CD4-positive, alpha-beta T cell treated with Interleukin-17A for 4 hours (primary cell): ENCODE results near the gene ID1.
"Not testable (repeated sequence)": the region's sequence is repeated elsewhere in the genome, so short reads cannot be mapped to it uniquely, and the experiment has no call there.

Experiments
- DNase-seq: peaks from one replicate; pipeline ENCODE4 v3.0.0-alpha.2; 2020; ENCODE audit warnings: mixed read lengths

Gene ID1

GRCh38 chr20:31573555-31574321 lies 31.4 kb upstream of the ID1 start:
- no peak for DNase-seq

- not testable (repeated sequence) for DNase-seq
Observed at GRCh38 chr20:31574986-31575385, 30.1 kb upstream of the ID1 start.

- DNase-seq = no peak
Observed at GRCh38 chr20:31576751-31577150, 28.3 kb upstream of the ID1 start.

GRCh38 chr20:31577194-31577593 lies 27.9 kb upstream of the ID1 start:
- no peak for DNase-seq

GRCh38 chr20:31578448-31579138 lies 26.5 kb upstream of the ID1 start:
- no peak for DNase-seq

- DNase-seq = no peak
Observed at GRCh38 chr20:31579245-31579644, 25.8 kb upstream of the ID1 start.

GRCh38 chr20:31579941-31580651 lies 25.0 kb upstream of the ID1 start:
- not testable (repeated sequence) for DNase-seq

- no peak for DNase-seq
Observed at GRCh38 chr20:31580706-31581105, 24.4 kb upstream of the ID1 start.

GRCh38 chr20:31581391-31581790 lies 23.7 kb upstream of the ID1 start:
- DNase-seq = no peak

GRCh38 chr20:31587545-31588389 lies 17.3 kb upstream of the ID1 start:
- DNase-seq = peak; percentile 26

GRCh38 chr20:31590717-31591225 lies 14.3 kb upstream of the ID1 start:
- no peak for DNase-seq

- no peak for DNase-seq
Observed at GRCh38 chr20:31593221-31594001, 11.7 kb upstream of the ID1 start.

- DNase-seq = no peak
Observed at GRCh38 chr20:31594002-31594557, 11.0 kb upstream of the ID1 start.

- DNase-seq = no peak
Observed at GRCh38 chr20:31594558-31595379, 10.3 kb upstream of the ID1 start.

GRCh38 chr20:31595380-31595653 lies 9.8 kb upstream of the ID1 start:
- DNase-seq = no peak

GRCh38 chr20:31595654-31596411 lies 9.3 kb upstream of the ID1 start:
- DNase-seq = no peak

- DNase-seq = not testable (repeated sequence)
Observed at GRCh38 chr20:31596412-31596715, 8.7 kb upstream of the ID1 start.

GRCh38 chr20:31596831-31597480 lies 8.1 kb upstream of the ID1 start:
- no peak for DNase-seq

- DNase-seq = no peak
Observed at GRCh38 chr20:31597481-31597855, 7.6 kb upstream of the ID1 start.

GRCh38 chr20:31602431-31602778 lies 2.7 kb upstream of the ID1 start:
- DNase-seq = no peak
